Activated gamma-delta T cell treated with anti-CD3 and anti-CD28 coated beads, Interleukin-2, amount 50 U/mL, for 16 hours (primary cell): ENCODE data around the gene STUB1.
A peak's percentile ranks its signal among the peaks of the same experiment; 100 is the strongest.

Source experiments
- DNase-seq: peaks from one replicate; pipeline ENCODE4 v3.0.0-alpha.2; 2020; ENCODE audit warnings: low read depth

The STUB1 gene

DNA sequence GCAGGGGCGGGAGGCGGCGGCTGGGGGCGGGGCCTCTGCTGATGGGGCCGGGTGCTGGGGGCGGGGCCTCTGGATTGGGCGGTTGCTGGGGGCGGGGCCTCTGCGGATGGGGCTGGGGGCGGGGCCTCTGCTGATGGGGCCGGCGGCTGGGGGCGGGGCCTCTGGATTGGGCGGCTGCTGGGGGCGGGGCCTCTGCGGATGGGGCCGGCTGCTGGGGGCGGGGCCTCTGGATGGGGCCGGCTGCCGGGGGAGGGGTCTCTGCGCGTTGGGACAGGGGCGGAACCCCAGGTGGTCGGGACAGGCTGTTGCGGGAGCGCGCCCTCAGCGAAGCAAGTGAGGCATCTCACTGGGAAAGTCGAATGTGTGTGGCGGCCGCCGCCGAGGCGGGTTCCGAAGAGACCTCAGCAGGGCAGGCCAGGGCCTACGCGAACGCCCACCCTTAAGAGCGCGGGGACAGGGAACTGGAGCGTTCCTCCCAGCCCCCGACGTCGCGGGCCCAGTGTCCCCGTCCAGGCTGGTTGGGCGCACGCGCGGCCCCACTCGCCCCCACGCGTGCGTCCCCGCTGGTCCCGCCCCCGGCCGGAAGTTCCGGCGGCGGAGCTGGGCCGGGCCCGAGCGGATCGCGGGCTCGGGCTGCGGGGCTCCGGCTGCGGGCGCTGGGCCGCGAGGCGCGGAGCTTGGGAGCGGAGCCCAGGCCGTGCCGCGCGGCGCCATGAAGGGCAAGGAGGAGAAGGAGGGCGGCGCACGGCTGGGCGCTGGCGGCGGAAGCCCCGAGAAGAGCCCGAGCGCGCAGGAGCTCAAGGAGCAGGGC lies at the start of gene STUB1:
Gene STUB1, plus strand, starts transcription at position 597 of the 811 bp plus-strand sequence. Its CDS starts 116 bp downstream, at position 713.
- DNase-seq = peak; percentile 79

DNA sequence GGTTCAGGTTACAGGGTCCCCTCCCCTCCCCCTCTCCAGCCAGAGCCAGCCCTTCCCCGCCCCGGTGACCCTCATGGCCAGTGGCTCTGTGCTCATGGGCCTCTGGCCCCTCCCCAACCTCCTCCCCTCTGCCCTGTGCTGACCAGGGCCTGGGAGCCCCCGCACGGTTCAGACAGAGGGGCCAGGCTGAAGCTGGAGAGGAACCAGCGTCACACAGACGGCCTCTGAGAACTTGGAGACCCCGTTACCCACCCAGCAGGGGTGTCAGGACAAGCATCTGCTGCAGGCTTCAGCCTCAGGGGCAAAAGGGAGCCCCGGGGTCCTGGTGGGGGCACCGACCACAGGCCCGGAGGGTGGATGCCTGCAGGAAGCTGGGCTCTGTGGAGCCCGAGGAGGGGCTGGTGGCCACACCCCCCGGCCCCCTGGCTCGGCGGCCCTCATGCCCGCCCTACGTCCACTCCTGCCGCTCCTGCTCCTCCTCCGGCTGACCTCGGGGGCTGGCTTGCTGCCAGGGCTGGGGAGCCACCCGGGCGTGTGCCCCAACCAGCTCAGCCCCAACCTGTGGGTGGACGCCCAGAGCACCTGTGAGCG lies 49.3 kb upstream of the STUB1 start, which contains the start of gene WFIKKN1:
Gene WFIKKN1, plus strand, starts transcription at position 171 of the 591 bp plus-strand sequence. Its CDS starts 269 bp downstream, at position 440.
- no peak for DNase-seq

DNA sequence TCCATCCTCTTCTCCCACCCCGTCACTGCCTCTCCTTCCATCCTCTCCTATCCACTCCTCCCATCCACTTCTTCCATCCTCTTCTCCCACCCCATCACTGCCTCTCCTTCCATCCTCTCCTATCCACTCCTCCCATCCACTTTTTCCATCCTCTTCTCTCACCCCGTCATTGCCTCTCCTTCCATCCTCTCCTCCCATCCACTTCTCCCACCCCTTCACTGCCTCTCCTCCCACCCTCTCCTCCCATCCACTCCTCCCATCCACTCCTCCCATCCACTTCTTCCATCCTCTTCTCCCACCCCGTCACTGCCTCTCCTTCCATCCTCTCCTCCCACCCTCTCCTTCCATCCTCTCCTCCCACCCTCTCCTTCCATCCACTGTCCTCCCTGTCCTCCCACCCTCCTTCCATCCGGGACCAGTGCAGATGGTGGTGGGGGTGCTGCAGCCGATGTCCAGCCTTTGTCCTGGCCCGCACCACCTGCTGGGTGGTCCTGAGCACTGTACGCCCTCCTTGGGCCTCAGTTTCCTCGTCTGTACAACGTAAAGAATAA lies 48.3 kb upstream of the STUB1 start:
- DNase-seq = no peak

- no peak for DNase-seq
Measured at GRCh38 chr16:632486-633335, 47.5 kb upstream of the STUB1 start.

DNA sequence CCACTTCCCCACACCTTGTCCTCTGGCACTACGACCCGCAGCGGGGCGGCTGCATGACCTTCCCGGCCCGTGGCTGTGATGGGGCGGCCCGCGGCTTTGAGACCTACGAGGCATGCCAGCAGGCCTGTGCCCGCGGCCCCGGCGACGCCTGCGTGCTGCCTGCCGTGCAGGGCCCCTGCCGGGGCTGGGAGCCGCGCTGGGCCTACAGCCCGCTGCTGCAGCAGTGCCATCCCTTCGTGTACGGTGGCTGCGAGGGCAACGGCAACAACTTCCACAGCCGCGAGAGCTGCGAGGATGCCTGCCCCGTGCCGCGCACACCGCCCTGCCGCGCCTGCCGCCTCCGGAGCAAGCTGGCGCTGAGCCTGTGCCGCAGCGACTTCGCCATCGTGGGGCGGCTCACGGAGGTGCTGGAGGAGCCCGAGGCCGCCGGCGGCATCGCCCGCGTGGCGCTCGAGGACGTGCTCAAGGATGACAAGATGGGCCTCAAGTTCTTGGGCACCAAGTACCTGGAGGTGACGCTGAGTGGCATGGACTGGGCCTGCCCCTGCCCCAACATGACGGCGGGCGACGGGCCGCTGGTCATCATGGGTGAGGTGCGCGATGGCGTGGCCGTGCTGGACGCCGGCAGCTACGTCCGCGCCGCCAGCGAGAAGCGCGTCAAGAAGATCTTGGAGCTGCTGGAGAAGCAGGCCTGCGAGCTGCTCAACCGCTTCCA lies 46.7 kb upstream of the STUB1 start:
- DNase-seq = no peak

- DNase-seq = no peak
Measured at GRCh38 chr16:634051-634670, 46.0 kb upstream of the STUB1 start.

DNA sequence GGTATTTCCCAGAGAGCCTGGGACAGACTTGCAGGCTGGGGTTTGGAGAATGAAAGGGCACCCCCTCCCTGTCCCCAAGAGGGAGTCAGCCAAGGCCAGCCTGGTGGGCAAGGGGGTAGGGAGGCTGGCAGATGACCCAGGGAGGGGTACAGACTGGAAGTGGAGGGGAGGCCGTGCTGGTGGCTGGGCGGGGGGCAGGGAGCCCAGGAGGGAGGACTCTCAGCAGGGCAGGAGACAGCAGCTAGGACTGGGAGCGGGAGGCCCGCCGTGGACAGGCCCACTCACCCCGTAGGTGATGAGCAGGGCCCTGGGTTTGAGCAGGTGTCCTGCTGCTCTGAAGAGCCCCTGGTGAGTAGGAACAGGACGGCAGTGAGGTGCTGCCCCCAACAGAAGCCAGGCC lies 45.2 kb upstream of the STUB1 start:
- no peak for DNase-seq

- DNase-seq = no peak
Measured at GRCh38 chr16:635573-636205, 44.5 kb upstream of the STUB1 start.

DNA sequence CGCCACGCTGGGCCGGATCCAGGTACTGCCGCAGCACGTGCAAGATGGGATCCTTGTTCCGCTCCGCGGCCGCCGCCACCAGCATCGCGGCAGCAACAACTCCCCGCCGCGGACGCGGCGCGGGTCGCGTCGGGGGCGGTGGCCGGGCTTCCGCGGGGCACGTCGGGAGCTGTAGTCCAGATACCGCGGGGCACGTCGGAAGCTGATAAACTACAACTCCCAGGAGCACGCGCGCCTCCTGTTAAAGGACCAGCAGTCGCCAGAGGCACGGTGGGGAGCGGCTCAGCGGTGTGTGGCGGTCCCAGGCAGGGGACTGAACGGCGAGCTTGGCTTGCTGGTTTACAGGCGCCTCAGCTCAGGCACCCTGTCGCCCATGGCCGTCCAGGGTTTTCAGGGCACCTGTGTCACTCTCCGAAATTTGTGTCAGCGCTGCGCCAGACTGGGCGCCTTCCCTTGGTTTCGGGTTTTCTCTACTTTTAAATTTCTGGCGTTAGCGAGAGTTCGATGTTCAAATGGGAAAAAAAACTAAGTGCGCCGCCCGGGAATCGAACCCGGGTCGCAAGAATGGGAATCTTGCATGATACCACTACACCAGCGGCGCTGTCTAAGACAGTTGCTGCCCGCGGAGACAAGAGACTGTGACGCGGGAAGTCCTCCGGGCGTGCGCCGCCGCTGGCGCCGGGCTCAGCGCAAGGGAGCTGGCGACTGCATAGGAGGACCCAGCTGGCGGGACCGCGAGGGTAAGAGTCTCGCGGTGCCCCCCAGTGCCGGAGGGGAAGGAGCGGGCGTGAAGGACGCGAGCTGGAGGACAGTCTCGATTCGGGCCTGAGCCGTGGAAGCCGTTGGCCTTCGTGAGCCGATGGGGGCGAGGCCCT lies 43.8 kb upstream of the STUB1 start, which contains the start of gene METTL26:
Gene METTL26, minus strand, starts transcription at position 100 of the 875 bp plus-strand sequence. Its CDS starts 15 bp downstream, at position 85.
- peak; percentile 87 for DNase-seq

GRCh38 chr16:637081-638018 lies 42.9 kb upstream of the STUB1 start:
- DNase-seq = peak; percentile 77

DNA sequence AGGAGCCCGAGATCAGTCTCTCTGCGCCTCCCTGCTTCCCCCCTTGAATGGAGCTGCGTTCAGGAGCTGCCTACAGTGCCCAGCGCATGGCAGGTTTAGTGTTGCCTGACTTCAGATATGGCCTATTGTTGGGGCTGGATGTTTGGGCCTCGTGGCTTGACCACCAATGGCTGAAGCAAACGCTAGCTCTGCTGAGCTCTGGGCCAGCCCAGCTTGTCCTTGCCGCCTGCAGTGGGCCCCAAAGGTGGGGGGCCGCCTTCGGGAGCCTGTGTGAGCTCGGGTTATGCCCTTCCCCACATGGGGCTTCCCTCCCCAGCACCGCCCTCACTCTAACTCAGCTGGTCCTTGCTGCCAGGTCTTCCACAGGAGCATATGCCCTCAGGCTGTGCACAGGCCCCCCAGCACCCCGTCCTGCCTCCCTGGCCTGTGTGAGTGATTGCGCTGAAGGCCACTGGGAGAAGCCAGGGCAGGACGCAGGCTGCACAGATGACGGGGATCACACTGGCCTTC lies 42.1 kb upstream of the STUB1 start:
- DNase-seq = no peak

DNA sequence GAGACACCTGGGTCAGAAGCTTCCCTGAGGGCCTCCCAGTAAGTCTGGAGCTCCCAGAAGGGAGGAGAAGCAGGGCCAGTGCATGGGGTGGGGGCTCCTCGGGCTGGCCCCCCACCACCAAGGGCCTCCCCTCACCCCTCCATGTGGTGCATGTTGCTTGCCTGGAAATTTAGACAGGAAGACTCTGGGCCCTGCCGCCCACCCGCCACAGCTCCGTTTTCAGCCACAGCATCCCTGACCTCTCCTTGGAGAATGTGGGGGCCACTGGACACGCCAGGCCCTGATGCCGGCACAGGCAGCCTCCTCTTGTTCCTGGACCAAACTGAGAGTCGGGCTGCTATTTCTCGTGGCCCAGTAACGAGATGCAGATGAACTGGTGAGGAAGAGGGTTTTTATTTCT lies 41.4 kb upstream of the STUB1 start:
- DNase-seq = no peak

DNA sequence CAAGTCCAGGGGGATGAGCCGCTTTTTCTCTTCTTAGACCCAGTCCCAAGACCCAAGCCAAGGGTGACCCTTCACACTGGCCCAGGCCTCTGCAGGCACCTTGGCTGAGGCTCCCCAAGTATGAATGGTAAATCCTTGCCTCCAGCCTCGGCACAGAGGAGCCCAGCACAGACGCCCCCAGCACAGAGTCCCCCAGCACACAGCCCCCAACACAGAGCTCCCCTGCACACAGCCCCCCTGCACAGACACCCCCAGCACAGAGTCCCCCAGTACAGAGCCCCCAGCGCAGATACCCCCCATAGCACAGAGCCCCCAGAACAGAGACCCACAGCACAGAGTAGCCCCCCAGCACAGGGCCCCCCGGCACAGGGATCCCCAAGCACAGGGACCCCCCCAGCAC lies 39.6 kb upstream of the STUB1 start:
- no peak for DNase-seq

- peak; percentile 37 for DNase-seq
Measured at GRCh38 chr16:641326-642188, 38.7 kb upstream of the STUB1 start, which contains the start of gene MCRIP2. MCRIP2 (plus strand) TSS chr16:641828; CDS start chr16:641992, 164 bp downstream.

DNA sequence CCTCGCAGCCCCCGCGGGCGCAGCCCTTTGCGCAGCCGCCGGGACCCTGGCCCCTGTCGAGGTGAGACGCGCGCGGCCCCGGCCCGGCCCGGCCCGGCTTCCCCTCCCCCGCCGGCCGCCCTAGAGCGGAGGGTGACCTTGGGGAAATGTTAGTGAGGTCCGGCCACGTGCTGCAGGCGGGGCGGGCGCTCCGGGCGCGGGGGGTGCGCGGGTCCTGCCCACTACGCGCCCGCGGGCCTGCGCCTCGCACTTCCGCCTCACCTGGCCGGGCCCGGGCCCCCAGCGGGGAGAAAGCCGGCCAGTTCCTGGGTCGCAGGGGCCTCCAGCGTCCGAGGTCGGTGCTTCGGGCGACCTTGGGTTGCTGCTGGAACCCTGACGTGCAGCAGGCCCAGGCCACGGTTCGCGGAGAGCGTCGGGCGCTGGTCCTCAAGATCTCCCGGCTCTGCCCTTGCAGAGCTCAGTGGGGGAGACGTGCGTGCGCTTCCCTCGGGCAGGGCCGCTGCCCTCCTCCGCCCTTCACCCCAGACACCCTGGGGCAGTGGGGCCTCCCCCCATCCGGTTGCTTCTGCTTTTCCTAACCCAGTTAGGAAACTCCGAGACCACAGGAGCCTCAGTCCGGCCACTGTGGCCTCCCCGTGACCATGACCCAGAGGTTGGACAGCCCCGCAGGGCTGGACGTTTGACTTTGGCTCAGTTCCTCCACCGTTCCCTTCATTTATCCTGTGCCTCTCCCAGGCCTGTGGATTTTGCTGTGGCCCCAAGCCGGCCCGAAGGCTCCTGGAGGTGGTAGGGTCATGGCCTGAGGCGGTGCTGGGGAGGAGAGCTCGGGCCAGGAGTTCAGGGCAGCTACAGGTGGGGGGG lies 37.8 kb upstream of the STUB1 start:
- DNase-seq = no peak

DNA sequence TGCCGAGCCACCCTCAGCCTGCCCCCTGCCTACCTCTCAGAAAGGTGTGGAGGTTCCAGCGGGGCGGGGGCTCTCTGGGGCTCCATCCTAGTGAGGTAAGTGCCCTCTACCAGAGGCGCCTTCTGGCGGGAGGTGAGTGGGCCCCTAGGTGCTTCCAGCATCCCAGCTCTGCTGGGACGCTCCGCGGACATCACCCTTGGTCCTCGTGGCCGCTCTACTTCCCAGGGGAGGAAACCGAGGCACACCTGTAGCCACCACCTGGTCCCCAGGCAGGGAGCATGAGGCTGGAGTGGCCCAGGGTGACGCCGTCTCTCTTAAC lies 37.2 kb upstream of the STUB1 start:
- DNase-seq = no peak
